G401 (cell line): ENCODE data around the gene ADGRG1. TPM values are rescaled to one million over a fixed set of nuclear protein-coding genes. Genes with fewer than 3 reads are reported as not detected.

ENCODE experiments used
- DNase-seq: peaks from one replicate; pipeline ENCODE4 v3.0.0-alpha.2; 2015; ENCODE audit warnings: low spot score
- in situ Hi-C: cut with HindIII; loops from 2 replicates; pipeline ENCODE4 v1.10.0; 2016; ENCODE audit warnings: low sequenced_read_pairs, mixed read lengths
- total RNA-seq: library from RNA; depleted of rRNA; stranded (reverse); fragments of >200 nt; shearing (Covaris generic); gene quantifications from 2 replicates; pipeline ENCODE4 v1.2.3, GENCODE V29; 2014

ADGRG1 gene
- total RNA-seq, 1 experiment from 2014 or later, result 4.1 TPM

DNA sequence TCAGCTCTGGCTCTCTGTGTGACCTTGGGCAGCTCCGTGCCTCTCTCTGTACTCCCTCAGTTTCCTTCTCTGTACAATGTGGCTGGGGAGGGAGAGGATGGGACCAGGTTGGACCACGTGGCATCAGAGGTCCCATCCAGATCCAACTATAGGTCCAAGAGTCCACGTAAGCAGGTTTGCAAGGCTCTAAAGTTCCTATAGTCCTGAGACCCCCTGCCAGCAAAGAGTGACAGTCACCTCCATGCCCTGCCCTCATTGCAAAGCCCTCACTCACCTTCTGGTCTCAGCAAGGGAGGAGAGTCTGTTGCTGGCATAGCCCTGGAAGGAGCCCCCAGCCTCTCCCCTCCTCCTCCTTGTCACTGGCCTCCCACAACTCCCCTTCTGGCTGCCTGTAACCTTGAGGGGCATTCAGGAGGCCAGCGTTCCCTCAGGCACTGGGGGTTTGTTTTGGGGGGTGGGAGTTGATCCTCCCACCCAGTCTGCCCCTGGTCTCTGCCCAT, 60.1 kb downstream of the ADGRG1 start:
- DNase-seq, result no peak
- in situ Hi-C loops, result no loop called here

DNA sequence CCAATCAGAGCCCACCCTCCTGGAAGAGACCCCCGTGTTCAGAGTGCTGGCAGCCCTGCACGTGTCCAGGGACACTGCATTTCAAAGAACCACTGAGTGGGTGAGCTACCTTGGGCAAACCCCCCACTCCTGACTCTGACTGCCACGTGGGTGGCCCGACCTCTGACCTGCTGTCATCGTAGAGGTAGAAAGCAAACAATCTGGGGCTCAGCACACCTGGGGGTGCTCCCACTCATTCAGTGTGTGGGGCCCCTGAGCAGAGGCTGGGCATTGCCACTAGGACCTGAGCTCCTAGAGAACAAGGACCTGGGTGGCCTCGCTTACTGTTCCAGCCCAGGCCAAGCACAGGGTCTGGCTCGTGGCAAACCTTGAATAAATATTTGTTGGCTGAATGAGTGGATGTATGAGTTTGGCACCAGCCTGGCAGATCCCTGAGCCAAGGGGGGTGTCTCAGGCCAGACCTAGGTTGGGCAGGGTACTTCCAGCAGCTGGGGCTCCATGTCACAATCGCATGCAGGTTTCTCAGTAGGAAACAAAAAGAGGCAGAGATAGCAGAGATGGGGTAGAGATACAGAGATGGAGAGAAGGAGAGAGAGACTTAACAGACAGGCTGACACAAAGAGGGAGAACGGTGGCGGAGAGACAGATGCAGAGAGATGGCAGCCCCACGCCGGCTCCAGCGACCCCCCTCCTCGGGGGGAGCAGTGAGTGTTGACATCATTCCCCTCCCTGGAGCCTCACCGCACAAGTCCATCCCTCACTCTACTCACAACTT, 60.7 kb downstream of the ADGRG1 start:
- in situ Hi-C loops, result no loop called here
- DNase-seq, result no peak

DNA sequence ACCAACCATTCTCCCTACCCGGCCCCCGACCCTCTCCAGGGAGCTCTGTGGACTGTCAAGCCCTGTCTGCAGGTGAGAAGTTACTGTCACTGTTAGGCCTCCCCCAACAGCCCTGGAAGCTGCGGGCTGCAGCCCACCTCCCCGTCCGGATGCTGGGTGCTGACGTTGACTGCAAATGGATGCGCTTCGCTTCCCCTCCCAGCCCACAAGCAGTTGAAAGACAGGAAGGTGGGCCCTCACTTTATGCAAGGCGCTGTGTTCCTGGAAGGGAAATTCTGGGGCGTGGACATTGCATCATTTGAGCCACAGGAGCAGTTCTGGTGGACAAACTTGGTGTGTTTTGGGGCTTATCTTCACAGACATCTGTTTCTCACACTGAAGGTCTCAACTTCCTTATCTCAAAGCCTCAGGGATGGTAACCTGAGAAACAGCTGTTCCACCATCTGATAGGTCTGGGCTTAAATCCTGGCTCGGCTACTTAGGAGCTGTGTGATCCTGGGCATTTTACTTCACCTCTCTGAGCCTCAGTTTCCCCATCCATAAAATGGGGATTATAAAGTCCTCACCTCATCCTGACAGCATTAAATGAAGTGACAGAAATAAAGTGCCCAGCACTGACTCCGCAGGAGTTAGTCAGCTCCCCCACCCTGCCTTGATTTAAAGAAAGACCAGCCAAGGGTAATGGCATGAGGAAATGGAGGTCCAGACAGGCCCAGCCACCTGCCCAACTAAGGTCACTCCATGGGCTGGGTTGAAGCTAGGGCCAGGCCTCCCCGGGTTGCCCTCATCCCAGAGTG, 61.5 kb downstream of the ADGRG1 start:
- DNase-seq, result no peak
- in situ Hi-C loops, result no loop called here

DNA sequence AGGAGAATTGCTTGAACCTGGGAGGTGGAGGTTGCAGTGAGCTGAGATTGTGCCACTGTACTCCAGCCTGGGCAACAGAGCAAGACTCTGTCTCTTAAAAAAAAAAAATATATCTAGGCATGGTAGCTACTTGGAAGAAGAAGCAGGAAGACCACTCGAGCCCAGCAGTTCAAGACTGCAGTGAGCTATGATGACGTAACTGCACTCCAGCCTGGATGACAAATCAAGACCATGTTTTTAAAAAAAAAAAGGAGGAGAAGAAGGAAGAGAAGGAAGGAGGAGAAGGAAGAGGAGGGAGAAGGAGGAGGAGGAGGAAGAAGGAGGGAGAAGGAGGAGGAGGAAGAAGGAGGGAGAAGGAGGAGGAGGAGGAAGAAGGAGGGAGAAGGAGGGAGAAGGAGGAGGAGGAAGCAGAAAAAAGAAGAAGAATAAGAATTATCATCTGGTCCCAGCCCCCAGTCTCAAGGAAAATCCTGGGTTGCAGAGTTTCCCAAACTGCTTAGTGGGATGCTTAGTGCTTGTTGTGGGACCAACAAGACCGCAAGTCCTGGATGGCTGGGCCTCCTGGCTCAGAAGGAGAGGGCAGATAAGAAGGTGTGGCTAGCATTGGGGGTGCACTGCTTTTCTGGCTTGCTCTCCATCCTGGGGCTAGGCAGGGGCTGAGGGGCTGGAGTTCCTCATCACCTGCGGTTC, 62.5 kb downstream of the ADGRG1 start:
- no peak for DNase-seq
- in situ Hi-C loops, result no loop called here

DNA sequence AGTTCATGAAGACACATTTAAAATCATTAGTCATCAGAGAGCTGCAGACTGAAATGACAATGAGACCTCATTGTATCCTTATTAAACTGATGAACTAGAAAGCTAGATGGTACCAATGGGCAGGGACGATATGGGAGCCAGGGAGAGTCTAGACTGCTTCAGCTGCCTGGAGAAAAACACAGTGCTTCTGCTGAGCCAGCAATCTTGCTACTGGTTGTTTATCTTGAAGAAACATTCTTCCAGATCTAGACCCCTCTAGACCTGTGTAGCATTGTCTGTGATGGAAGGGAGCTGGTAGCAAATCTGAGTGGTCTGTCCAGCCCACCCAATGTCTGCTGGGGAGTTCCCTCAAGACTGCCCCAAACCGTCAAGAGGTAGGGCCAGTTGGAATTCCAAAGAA, 64.2 kb downstream of the ADGRG1 start:
- in situ Hi-C loops, result no loop called here

DNA sequence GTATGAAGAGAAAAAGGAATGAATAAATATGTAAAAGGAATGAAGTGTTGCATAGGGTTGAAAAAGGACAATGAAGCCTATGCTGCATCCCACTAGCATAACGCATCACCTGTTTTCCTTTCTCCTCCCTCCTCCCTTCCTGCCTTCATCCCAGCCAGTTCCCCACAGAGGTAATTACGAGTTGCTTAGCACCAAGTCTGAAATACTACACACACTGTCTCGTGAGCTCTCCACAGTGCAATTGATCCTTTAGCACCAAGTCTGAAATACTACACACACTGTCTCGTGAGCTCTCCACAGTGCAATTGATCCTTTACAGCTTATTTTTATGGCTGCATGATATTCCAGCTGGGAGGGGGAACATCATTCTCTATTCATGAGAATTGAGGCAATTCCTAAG, 65.1 kb downstream of the ADGRG1 start:
- no peak for DNase-seq
- in situ Hi-C loops, result no loop called here

More for the DNA sequence above, 64.2 kb downstream of the ADGRG1 start:
- DNase-seq, result no peak

DNA sequence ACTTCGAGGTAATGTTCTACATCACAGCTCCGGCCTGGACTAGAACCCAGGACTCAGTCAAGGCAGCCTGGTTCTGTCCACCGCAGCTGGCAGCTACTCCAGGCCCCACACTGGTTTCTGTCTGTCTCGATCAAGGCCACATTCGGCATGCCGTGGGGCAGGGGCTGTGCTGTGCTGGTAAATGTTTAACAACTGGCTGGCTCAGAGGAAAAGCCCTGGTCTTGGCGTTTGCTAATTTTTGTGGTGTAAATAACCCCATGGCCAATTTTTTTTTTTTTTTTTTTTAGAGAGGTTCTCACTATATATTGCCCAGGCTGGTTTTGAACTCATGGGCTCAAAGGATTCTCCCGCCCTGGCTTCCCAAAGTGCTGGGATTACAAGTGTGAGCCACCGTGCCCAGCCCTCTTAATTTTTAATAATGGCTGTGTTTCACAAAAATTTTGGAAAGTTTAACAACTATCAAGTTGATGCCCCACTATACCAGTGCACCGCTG, 65.8 kb downstream of the ADGRG1 start:
- in situ Hi-C loops, result no loop called here
- DNase-seq, result no peak

DNA sequence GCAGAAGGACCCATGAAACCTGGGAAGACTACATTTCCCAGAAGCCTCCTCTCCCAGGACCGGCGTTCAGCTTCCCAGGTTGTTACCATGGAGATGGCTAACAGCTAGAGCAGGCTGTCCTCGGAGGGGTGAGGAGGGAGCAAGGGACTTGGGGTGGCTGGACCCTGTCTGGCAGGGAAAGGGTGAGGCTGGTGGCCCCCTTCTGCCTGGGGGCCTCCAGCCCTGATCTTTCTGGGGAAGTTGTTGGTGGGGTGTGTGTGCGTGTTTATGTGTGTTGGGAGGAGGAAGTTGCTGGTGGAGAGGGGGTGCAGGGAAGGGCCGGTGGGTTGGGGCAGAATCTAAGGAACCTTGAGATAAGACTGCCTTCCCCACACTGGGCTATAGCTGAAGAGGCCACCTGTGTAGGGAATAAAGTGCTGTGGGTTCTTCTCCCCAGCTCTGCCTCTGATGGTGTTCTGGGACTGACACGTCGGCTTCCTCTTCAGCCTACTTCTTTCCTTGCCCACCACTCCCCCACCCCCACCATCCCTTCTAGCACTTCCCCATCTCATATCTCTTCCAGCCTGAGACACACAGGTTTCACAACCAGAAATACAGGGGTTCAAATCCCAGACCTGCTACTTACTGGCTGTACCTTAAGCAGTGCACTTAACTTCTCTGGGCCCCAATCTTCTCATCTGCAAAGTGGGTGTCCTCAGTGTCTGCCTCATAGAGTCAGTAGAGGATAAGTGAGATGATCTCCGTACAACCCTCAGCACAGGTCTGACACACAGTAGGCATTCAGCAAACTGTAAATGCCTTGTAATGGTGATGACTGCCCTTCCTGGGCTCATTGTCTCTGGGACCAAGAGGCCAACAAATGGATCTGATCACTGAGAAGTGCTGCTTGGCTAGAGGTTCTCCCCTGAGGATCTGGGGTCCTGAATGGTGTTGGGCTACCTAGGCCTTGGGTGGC, 66.6 kb downstream of the ADGRG1 start, which contains the start of gene DRC7:
Gene DRC7 (plus strand): TSS at position 82 of the 955 bp plus-strand sequence. CDS start 3,144 bp downstream, outside the sequence.
- peak; percentile 22 for DNase-seq

DNA sequence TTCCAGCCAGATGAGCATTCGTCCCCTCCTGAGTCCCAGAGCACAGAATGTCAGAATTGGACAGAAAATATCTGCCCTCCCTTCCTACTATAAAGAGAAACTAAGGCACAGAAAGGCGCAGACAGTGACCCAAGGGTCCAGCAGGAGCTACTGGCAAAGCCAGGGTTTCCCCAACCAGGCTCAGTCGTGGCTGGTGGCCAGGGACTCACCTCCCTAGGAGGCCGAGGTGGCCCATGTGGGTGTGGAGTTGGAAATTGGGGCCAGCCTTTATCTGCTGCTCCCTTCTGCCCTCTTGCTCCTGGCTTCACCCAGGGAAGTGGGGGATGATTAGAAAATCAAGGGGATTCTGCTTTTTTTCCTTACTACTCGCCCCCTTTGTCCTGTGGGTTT, 67.2 kb downstream of the ADGRG1 start:
- no peak for DNase-seq
- in situ Hi-C loops, result no loop called here

More for the DNA sequence above, 66.6 kb downstream of the ADGRG1 start, which contains the start of gene DRC7:
- in situ Hi-C loops, result no loop called here

DNA sequence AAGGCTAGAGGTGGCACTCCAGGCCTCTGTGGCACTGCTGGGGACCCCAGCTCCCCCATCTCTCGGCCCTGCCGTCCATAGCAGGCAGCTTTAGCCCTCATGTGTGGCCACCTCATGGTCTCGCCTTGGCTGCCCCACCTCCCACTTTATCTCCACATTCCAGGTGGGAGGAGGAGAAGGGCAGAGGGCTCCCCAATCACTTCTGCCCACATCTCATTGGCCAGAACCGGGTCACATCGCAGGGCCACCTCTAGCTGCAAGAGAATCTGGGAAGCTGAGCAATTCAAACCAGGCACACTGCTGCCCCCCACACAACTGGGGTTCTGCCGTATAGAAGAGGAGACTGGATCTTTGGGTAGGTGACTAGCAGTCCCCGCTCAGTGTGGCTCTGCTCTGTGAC, 67.8 kb downstream of the ADGRG1 start:
- DNase-seq, result no peak
- in situ Hi-C loops, result no loop called here

DNA sequence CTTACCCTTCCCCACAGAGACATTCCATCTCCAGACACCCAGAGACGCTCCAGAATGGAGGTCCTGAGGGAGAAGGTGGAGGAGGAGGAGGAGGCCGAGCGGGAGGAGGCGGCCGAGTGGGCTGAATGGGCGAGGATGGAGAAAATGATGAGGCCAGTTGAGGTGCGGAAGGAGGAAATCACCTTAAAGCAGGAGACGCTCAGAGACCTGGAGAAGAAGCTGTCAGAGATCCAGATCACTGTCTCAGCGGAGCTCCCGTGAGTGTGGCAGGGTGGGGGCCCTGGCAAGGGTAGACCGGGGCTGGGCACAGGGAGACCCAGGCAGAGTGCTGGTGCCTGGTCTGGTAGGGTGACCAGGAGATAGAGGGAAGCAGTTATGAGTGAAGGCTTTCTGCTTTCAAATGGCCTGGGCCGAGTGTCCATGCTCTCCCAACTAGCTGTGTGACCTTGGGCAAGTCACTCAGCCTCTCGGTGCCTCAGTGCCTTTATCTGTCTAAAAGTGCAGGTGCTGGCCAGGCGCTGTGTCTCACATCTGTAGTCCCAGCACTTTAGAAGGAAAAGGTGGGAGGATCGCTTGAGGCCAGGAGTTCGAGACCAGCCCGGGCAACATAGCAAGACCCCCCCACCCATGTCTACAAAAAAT, 69.6 kb downstream of the ADGRG1 start:
- no peak for DNase-seq
- in situ Hi-C loops, result no loop called here

DNA sequence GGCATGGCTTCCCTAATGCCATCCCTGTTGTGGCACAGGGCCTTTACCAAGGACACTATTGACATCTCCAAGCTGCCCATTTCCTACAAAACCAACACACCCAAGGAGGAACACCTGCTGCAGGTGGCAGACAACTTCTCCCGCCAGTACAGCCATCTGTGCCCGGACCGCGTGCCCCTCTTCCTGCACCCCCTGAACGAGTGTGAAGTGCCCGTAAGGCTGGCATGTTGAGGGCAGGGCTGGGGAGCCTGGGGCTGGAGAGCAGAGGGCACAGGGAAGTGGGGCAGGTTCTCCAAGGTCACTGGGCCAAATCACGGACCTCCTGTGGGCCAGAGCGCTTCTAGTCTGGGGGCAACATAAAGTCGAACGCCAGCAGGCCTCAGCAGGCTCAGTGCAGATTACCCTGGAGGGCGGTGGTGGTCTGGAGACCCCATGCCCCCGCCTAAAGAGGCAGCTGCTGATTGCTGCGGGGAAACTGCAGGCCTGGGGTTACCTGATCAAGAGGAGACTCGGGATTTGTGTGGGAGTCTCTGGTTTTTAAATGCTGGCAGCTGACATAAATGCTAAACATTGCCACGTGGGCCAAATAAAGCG, 70.5 kb downstream of the ADGRG1 start:
- no peak for DNase-seq
- in situ Hi-C loops, result no loop called here

DNA sequence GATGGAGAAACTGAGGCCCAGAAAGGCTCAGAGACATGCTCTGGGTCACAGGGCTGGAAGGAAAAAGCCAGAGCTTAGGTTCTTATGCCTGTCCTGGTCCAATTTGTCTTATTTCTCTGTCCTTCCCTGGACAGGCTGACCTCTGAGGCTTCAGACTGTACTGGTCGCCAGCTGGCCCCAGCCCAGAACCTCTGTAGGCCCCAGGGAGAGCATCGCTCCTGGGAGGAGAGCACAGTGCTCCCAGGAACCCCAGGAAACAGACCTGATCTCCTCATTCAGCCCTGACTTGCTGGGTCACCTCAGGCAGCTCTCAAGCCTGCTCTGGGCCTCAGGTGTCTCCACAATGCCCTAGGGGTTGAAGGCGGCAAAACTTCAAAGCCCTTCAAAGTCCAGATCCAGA, 71.1 kb downstream of the ADGRG1 start:
- no peak for DNase-seq
- in situ Hi-C loops, result no loop called here

DNA sequence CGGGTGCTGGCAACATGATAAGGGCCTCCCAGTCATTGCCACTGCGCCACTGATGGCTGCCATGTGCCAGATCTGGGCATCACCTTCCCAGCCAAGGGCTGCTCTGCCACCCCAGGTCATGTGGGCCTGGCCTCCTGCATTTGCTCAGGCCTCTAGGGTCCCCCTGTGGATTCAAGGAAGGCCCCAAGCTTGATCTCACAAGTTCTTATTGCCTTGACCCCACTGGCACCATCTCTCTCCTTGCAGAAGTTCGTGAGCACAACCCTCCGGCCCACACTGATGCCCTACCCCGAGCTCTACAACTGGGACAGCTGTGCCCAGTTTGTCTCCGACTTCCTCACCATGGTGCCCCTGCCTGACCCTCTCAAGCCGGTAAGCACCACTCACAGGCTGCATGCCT, 71.5 kb downstream of the ADGRG1 start:
- no peak for DNase-seq
- in situ Hi-C loops, result no loop called here

DNA sequence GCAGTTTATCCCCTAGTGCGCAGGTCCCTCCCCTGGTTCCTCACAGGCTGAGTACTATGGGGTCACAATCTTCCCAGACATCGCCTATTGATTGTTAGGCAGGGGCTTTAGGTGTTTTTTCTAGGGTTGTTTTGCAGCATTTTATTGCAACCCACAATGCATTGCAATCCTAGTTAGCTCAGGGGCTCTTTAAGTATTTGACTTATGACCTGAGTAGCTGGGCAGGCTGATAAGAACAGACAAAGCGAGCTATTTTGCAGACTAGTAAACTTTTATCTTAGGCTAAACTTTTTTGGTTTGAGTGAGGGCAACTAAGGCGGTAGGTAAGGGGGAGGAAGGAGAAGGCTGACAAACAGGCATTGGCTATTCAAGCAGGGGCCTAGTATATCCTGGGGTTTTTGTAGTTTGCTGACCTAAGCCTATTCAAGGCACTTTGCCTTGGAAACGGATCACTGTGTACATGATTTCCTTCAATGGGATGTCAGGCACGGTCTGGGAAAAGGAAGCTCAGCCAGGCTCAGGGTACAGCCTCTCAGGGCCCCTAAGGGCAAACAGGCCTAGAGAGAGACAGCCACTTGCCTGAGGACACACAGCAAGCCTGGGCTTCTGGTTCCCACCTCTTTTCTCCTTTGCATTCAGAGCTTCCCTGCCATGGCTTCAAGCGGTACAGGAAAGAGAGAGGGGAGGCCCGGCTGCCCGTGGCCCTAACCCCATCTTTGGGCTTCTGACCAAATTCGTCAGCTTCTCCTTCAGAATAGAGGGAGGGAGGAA, 72.5 kb downstream of the ADGRG1 start:
- in situ Hi-C loops, result no loop called here
- no peak for DNase-seq

DNA sequence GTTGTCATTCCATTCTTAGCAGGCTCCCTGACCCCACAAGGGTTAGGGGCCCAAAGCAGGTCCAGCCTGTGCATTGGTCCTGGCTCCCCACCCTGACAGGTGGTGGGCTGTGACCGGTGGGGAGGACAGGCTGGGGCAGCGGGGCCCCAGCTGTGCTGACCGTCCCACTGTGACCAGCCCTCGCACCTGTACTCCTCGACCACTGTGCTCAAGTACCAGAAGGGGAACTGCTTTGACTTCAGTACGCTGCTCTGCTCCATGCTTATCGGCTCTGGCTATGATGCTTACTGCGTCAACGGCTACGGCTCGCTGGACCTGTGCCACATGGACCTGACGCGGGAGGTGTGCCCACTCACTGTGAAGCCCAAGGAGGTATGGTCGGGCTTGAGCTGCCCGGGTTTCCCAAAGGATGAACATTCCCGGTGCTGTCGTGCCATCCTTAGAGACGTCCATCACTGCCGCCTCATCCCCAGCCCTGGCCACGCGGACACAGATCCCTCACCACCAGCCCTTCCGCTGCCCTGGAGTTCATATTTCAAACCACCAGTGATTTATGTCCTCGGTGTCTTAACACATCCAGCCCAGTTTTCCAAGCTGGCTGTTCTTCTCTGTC, 73.4 kb downstream of the ADGRG1 start:
- DNase-seq, result no peak
- in situ Hi-C loops, result no loop called here
